Stimulated activated CD4-positive, alpha-beta T cell treated with anti-CD3 and anti-CD28 coated beads, Interleukin-2, amount 100 ng/mL, for 48 hours (primary cell): ENCODE measurements around the gene DNAJC12.
"Not testable (repeated sequence)": the region's sequence is repeated elsewhere in the genome, so short reads cannot be mapped to it uniquely, and the experiment has no call there.

Experiments used
- DNase-seq, 2 donors: peaks; one replicate each; pipeline ENCODE4 v3.0.0-alpha.2; 2020

Gene DNAJC12

GRCh38 chr10:67790534-67791408 is 47.2 kb downstream of the DNAJC12 start:
- DNase-seq = peak in 1 of 2 donors; percentile 8

- DNase-seq = no peak
Measured at GRCh38 chr10:67789769-67790168, 48.2 kb downstream of the DNAJC12 start.

GRCh38 chr10:67788028-67788886 is 49.7 kb downstream of the DNAJC12 start:
- peak; percentile 79 to 83 for DNase-seq

- DNase-seq = no peak
Measured at GRCh38 chr10:67785098-67785497, 52.9 kb downstream of the DNAJC12 start.

- DNase-seq = no peak
Measured at GRCh38 chr10:67784474-67784873, 53.5 kb downstream of the DNAJC12 start.

- DNase-seq = no peak
Measured at GRCh38 chr10:67783606-67784294, 54.2 kb downstream of the DNAJC12 start.

- no peak for DNase-seq
Measured at GRCh38 chr10:67782530-67782929, 55.5 kb downstream of the DNAJC12 start.

- no peak for DNase-seq
Measured at GRCh38 chr10:67780759-67781538, 57.0 kb downstream of the DNAJC12 start.

GRCh38 chr10:67780204-67780621 is 57.8 kb downstream of the DNAJC12 start:
- DNase-seq = not testable (repeated sequence)

- peak; percentile 61 to 66 for DNase-seq
Measured at GRCh38 chr10:67779465-67780203, 58.4 kb downstream of the DNAJC12 start.

GRCh38 chr10:67776371-67776770 is 61.6 kb downstream of the DNAJC12 start:
- DNase-seq = no peak

- DNase-seq = no peak
Measured at GRCh38 chr10:67775279-67775678, 62.7 kb downstream of the DNAJC12 start.

GRCh38 chr10:67772894-67773511 is 65.0 kb downstream of the DNAJC12 start:
- no peak for DNase-seq

GRCh38 chr10:67772151-67772550 is 65.8 kb downstream of the DNAJC12 start:
- no peak for DNase-seq

GRCh38 chr10:67771200-67771599 is 66.8 kb downstream of the DNAJC12 start:
- no peak for DNase-seq

- no peak for DNase-seq
Measured at GRCh38 chr10:67770537-67770936, 67.5 kb downstream of the DNAJC12 start.

- no peak for DNase-seq
Measured at GRCh38 chr10:67767244-67767643, 70.7 kb downstream of the DNAJC12 start.

- DNase-seq = peak; percentile 99
Measured at GRCh38 chr10:67764012-67764822, 73.8 kb downstream of the DNAJC12 start.

- peak; percentile 66 to 71 for DNase-seq
Measured at GRCh38 chr10:67763499-67764011, 74.4 kb downstream of the DNAJC12 start.

- DNase-seq = not testable (repeated sequence)
Measured at GRCh38 chr10:67762567-67762966, 75.4 kb downstream of the DNAJC12 start.
